ENCODE measurements around the gene RPS19.
A peak's percentile ranks its signal among the peaks of the same experiment; 100 is the strongest.

RPS19 gene

DNA sequence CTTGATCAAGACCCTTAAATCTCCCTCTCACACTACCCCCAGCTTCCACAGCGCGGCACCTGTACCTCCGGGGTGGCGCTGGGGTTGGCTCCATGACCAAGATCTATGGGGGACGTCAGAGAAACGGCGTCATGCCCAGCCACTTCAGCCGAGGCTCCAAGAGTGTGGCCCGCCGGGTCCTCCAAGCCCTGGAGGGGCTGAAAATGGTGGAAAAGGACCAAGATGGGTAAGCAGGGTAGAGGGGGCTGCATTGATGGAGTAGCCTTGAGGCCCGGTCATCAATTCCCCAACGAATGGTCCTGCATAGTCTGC, 8.9 kb downstream of the RPS19 start:
- Histone ChIP-seq H3K79me2 (ENCODE audit: insufficient read depth, low read length) (peaks cover 16% of the 10 kb centered on the region; the same call in 1 of the 2 replicates), H3F3A (ENCODE audit: insufficient read depth, low read length) (peaks cover 14% of the 10 kb centered on the region), H3K27me3 (ENCODE audit: insufficient read depth, low read length) (no peaks in the 10 kb centered on the region), H3K9me3 (ENCODE audit: low read length) (no peaks in the 10 kb centered on the region), H3K4me3 (ENCODE audit: low read depth, low read length, poor library complexity, severe bottlenecking) (peak overlapping the region; percentile 30), H3K36me3 (ENCODE audit: insufficient read depth, low read length) (peaks cover 83% of the 10 kb centered on the region), H3K4me1 (ENCODE audit: insufficient read depth, low read length, severe bottlenecking) (peaks cover 68% of the 10 kb centered on the region), H3K9ac (ENCODE audit: low read length) (peak overlapping the region; percentile 50; the same call in 1 of the 2 replicates), H4K20me1 (ENCODE audit: insufficient read depth, low read length) (no peaks in the 10 kb centered on the region), H3K9me2 (ENCODE audit: low read depth, low read length) (no peaks in the 10 kb centered on the region), H3K27ac (ENCODE audit: low read depth, low read length, poor library complexity, severe bottlenecking) (peak overlapping the region; percentile 100), H2AFZ (ENCODE audit: low read length) (no peak overlapping the region), H3K4me2 (ENCODE audit: low read length) (peak overlapping the region; percentile 55; the same call in 1 of the 2 replicates)
- TF ChIP-seq, protein P1, sequence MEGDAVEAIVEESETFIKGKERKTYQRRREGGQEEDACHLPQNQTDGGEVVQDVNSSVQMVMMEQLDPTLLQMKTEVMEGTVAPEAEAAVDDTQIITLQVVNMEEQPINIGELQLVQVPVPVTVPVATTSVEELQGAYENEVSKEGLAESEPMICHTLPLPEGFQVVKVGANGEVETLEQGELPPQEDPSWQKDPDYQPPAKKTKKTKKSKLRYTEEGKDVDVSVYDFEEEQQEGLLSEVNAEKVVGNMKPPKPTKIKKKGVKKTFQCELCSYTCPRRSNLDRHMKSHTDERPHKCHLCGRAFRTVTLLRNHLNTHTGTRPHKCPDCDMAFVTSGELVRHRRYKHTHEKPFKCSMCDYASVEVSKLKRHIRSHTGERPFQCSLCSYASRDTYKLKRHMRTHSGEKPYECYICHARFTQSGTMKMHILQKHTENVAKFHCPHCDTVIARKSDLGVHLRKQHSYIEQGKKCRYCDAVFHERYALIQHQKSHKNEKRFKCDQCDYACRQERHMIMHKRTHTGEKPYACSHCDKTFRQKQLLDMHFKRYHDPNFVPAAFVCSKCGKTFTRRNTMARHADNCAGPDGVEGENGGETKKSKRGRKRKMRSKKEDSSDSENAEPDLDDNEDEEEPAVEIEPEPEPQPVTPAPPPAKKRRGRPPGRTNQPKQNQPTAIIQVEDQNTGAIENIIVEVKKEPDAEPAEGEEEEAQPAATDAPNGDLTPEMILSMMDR (IDR thresholded peaks at IDR 0.05; ENCODE audit: low read length) = no peak
- no peak for TF ChIP-seq EZH2 (IDR thresholded peaks at IDR 0.05; ENCODE audit: borderline replicate concordance, low read length)

- H3K4me3 ChIP-seq (ENCODE audit: low read depth, low read length, poor library complexity, severe bottlenecking) = peak overlapping the region; percentile 30
- no peaks in the 10 kb centered on the region for H4K20me1 ChIP-seq (ENCODE audit: insufficient read depth, low read length)
- H3K9me3 ChIP-seq (ENCODE audit: low read length) = no peaks in the 10 kb centered on the region
- H3K36me3 ChIP-seq (ENCODE audit: insufficient read depth, low read length) = peaks cover 78% of the 10 kb centered on the region
- H3K27ac ChIP-seq (ENCODE audit: low read depth, low read length, poor library complexity, severe bottlenecking) = peak overlapping the region; percentile 100
- peaks cover 14% of the 10 kb centered on the region for H3F3A ChIP-seq (ENCODE audit: insufficient read depth, low read length)
- H3K27me3 ChIP-seq (ENCODE audit: insufficient read depth, low read length) = no peaks in the 10 kb centered on the region
- peaks cover 65% of the 10 kb centered on the region for H3K4me1 ChIP-seq (ENCODE audit: insufficient read depth, low read length, severe bottlenecking)
- H3K79me2 ChIP-seq (ENCODE audit: insufficient read depth, low read length) = peaks cover 11% of the 10 kb centered on the region; the same call in 1 of the 2 replicates
- H3K9me2 ChIP-seq (ENCODE audit: low read depth, low read length) = no peaks in the 10 kb centered on the region
- peak overlapping the region; percentile 55; the same call in 1 of the 2 replicates for H3K4me2 ChIP-seq (ENCODE audit: low read length)
- no peak overlapping the region for H2AFZ ChIP-seq (ENCODE audit: low read length)
- H3K9ac ChIP-seq (ENCODE audit: low read length) = peak overlapping the region; percentile 50; the same call in 1 of the 2 replicates
- TF ChIP-seq, protein P1 (IDR thresholded peaks at IDR 0.05; ENCODE audit: low read length) = no peak
- TF ChIP-seq EZH2 (IDR thresholded peaks at IDR 0.05; ENCODE audit: borderline replicate concordance, low read length) = no peak
Observed at GRCh38 chr19:41869374-41869955, 9.4 kb downstream of the RPS19 start.

GRCh38 chr19:41870401-41870873, 10.4 kb downstream of the RPS19 start:
- TF ChIP-seq, protein P1 (IDR thresholded peaks at IDR 0.05; ENCODE audit: low read length) = no peak
- Histone ChIP-seq H3K9me2 (ENCODE audit: low read depth, low read length) (no peaks in the 10 kb centered on the region), H3K4me2 (ENCODE audit: low read length) (0 out of 2 replicates have a peak overlapping the region, but pooled peaks have one; percentile 21), H3K4me3 (ENCODE audit: low read depth, low read length, poor library complexity, severe bottlenecking) (no peak overlapping the region), H2AFZ (ENCODE audit: low read length) (no peak overlapping the region), H3K27me3 (ENCODE audit: insufficient read depth, low read length) (no peaks in the 10 kb centered on the region), H3F3A (ENCODE audit: insufficient read depth, low read length) (peaks cover 14% of the 10 kb centered on the region), H4K20me1 (ENCODE audit: insufficient read depth, low read length) (no peaks in the 10 kb centered on the region), H3K9ac (ENCODE audit: low read length) (no peak overlapping the region), H3K9me3 (ENCODE audit: low read length) (no peaks in the 10 kb centered on the region), H3K27ac (ENCODE audit: low read depth, low read length, poor library complexity, severe bottlenecking) (peak overlapping the region; percentile 100), H3K36me3 (ENCODE audit: insufficient read depth, low read length) (peaks cover 69% of the 10 kb centered on the region), H3K4me1 (ENCODE audit: insufficient read depth, low read length, severe bottlenecking) (peaks cover 65% of the 10 kb centered on the region), H3K79me2 (ENCODE audit: insufficient read depth, low read length) (0 out of 2 replicates have a peak, but pooled peaks cover 7% of the 10 kb centered on the region)
